ENCODE results near the gene STK31.
"Not testable (repeated sequence)": the region's sequence is repeated elsewhere in the genome, so short reads cannot be mapped to it uniquely, and the experiment has no call there.

Gene STK31

GRCh38 chr7:23788843-23789242 is 78.8 kb downstream of the STK31 start:
- DNase-seq (ENCODE audit: low read depth, low spot score) = no peak

GRCh38 chr7:23791721-23792120 is 81.7 kb downstream of the STK31 start:
- DNase-seq (ENCODE audit: low read depth, low spot score) = no peak

- no peak for DNase-seq (ENCODE audit: low read depth, low spot score)
Measured at GRCh38 chr7:23802720-23803397, 92.8 kb downstream of the STK31 start.

- DNase-seq (ENCODE audit: low read depth, low spot score) = no peak
Measured at GRCh38 chr7:23804707-23805106, 94.7 kb downstream of the STK31 start.

- DNase-seq (ENCODE audit: low read depth, low spot score) = no peak
Measured at GRCh38 chr7:23808421-23808820, 98.4 kb downstream of the STK31 start.

GRCh38 chr7:23810099-23810498 is 100.1 kb downstream of the STK31 start:
- no peak for DNase-seq (ENCODE audit: low read depth, low spot score)

- no peak for DNase-seq (ENCODE audit: low read depth, low spot score)
Measured at GRCh38 chr7:23811540-23811939, 101.5 kb downstream of the STK31 start.

- DNase-seq (ENCODE audit: low read depth, low spot score) = not testable (repeated sequence)
Measured at GRCh38 chr7:23828125-23828524, 118.1 kb downstream of the STK31 start.

- not testable (repeated sequence) for DNase-seq (ENCODE audit: low read depth, low spot score)
Measured at GRCh38 chr7:23832733-23833132, 122.7 kb downstream of the STK31 start.

GRCh38 chr7:23833405-23833804 is 123.4 kb downstream of the STK31 start:
- no peak for DNase-seq (ENCODE audit: low read depth, low spot score)

- DNase-seq (ENCODE audit: low read depth, low spot score) = not testable (repeated sequence)
Measured at GRCh38 chr7:23844837-23845236, 134.8 kb downstream of the STK31 start.

GRCh38 chr7:23852135-23852534 is 142.1 kb downstream of the STK31 start:
- no peak for DNase-seq (ENCODE audit: low read depth, low spot score)

- DNase-seq (ENCODE audit: low read depth, low spot score) = no peak
Measured at GRCh38 chr7:23852988-23853387, 143.0 kb downstream of the STK31 start.

- no peak for DNase-seq (ENCODE audit: low read depth, low spot score)
Measured at GRCh38 chr7:23863209-23863787, 153.3 kb downstream of the STK31 start.

GRCh38 chr7:23864973-23865372 is 155.0 kb downstream of the STK31 start:
- no peak for DNase-seq (ENCODE audit: low read depth, low spot score)

- no peak for DNase-seq (ENCODE audit: low read depth, low spot score)
Measured at GRCh38 chr7:23873306-23873705, 163.3 kb downstream of the STK31 start.

GRCh38 chr7:23876526-23876925 is 166.5 kb downstream of the STK31 start:
- not testable (repeated sequence) for DNase-seq (ENCODE audit: low read depth, low spot score)
